Measurements from ENCODE around the gene CRAT. TPM values are rescaled to one million over a fixed set of nuclear protein-coding genes. Genes with fewer than 3 reads are reported as not detected.

The CRAT gene
- total RNA-seq, 1 donor from 2014 or later = 29.1 TPM

DNA sequence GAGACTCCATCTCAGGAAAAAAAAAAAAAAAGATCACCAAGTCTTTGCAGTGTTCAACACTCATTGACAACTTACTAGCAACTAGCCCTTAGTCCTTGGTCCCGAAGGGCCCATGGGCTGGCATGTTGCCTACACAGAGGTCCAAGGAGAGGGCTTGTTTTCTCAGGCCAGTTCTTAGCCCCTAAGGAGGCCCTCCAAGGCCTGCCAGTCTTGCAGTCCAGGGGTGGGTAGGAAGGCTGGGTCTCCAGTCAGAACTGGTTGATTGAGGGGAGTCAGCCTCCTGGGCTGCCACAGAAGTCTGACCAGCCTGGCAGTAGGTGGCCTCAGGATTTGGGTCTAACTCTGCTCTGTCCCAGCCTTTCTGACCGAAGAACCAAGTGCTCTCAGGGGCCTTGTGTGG lies 34.7 kb upstream of the CRAT start:
- Histone ChIP-seq H3K27me3 (ENCODE audit: control insufficient read depth, insufficient read depth, low read length) (no peaks in the 10 kb centered on the region), H3K4me3 (ENCODE audit: low read depth, low read length) (no peak overlapping the region), H3K36me3 (ENCODE audit: control insufficient read depth, insufficient read depth, low read length) (peaks cover 5% of the 10 kb centered on the region)
- no peak for DNase-seq (ENCODE audit: low read depth)
- TF ChIP-seq, protein P1, sequence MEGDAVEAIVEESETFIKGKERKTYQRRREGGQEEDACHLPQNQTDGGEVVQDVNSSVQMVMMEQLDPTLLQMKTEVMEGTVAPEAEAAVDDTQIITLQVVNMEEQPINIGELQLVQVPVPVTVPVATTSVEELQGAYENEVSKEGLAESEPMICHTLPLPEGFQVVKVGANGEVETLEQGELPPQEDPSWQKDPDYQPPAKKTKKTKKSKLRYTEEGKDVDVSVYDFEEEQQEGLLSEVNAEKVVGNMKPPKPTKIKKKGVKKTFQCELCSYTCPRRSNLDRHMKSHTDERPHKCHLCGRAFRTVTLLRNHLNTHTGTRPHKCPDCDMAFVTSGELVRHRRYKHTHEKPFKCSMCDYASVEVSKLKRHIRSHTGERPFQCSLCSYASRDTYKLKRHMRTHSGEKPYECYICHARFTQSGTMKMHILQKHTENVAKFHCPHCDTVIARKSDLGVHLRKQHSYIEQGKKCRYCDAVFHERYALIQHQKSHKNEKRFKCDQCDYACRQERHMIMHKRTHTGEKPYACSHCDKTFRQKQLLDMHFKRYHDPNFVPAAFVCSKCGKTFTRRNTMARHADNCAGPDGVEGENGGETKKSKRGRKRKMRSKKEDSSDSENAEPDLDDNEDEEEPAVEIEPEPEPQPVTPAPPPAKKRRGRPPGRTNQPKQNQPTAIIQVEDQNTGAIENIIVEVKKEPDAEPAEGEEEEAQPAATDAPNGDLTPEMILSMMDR (IDR thresholded peaks at IDR 0.05; ENCODE audit: insufficient read depth, low read length, poor library complexity, severe bottlenecking) = no peak

GRCh38 chr9:129143031-129143927 lies 32.7 kb upstream of the CRAT start:
- H3K27me3 ChIP-seq (ENCODE audit: control insufficient read depth, insufficient read depth, low read length) = no peaks in the 10 kb centered on the region
- peak overlapping the region; percentile 23 for H3K4me3 ChIP-seq (ENCODE audit: low read depth, low read length)
- H3K36me3 ChIP-seq (ENCODE audit: control insufficient read depth, insufficient read depth, low read length) = peaks cover 2% of the 10 kb centered on the region
- no peak for DNase-seq (ENCODE audit: low read depth)
- TF ChIP-seq, protein P1 (IDR thresholded peaks at IDR 0.05; ENCODE audit: insufficient read depth, low read length, poor library complexity, severe bottlenecking) = peak; percentile 98

GRCh38 chr9:129142138-129142935 lies 31.7 kb upstream of the CRAT start:
- peaks cover 2% of the 10 kb centered on the region for H3K36me3 ChIP-seq (ENCODE audit: control insufficient read depth, insufficient read depth, low read length)
- TF ChIP-seq, protein P1 (IDR thresholded peaks at IDR 0.05; ENCODE audit: insufficient read depth, low read length, poor library complexity, severe bottlenecking) = no peak

GRCh38 chr9:129141066-129142041 lies 30.8 kb upstream of the CRAT start:
- DNase-seq (ENCODE audit: low read depth) = peak; percentile 94
- TF ChIP-seq, protein P1 (IDR thresholded peaks at IDR 0.05; ENCODE audit: insufficient read depth, low read length, poor library complexity, severe bottlenecking) = no peak
- no peaks in the 10 kb centered on the region for H3K27me3 ChIP-seq (ENCODE audit: control insufficient read depth, insufficient read depth, low read length)
- H3K36me3 ChIP-seq (ENCODE audit: control insufficient read depth, insufficient read depth, low read length) = peaks cover 2% of the 10 kb centered on the region
- H3K4me3 ChIP-seq (ENCODE audit: low read depth, low read length) = peak overlapping the region; percentile 11

More at GRCh38 chr9:129142138-129142935, 31.7 kb upstream of the CRAT start:
- Histone ChIP-seq H3K27me3 (ENCODE audit: control insufficient read depth, insufficient read depth, low read length) (no peaks in the 10 kb centered on the region), H3K4me3 (ENCODE audit: low read depth, low read length) (peak overlapping the region; percentile 20)
- no peak for DNase-seq (ENCODE audit: low read depth)

DNA sequence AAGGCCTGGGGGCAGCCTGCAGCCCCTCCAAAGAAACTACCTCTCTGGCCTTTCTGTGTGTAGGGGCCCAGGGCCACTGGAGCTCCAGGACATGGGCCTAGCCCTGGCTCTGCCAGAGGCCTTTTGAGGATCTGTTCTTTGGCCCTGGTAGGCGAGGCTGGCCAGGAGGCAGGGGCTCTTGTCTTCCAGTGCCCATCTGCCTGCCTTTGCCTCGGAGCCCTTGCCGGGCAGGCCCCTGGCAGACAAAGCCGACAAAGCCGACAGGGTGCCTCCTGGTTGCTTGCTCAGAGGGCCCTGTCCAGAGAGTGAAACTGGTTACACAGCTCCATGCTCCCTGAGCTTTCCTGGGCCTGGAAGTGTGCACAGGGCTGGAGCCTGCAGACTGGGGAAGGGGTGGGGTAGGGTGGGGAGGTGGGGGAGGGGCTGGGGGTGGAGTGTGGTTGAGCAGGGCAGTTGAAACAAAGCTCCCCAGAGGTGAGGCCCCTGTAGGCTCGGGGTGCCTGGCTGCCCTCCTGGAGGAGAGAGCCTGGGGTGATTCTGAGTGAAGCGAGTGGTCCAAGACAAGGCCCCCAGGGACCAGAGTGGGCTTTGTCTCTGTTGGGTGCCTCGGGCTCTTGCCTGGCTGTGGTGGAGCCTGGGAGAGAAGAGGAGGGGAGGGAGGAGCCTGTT lies 29.9 kb upstream of the CRAT start:
- H3K27me3 ChIP-seq (ENCODE audit: control insufficient read depth, insufficient read depth, low read length) = no peaks in the 10 kb centered on the region
- TF ChIP-seq, protein P1 (IDR thresholded peaks at IDR 0.05; ENCODE audit: insufficient read depth, low read length, poor library complexity, severe bottlenecking) = no peak
- no peak for DNase-seq (ENCODE audit: low read depth)
- H3K4me3 ChIP-seq (ENCODE audit: low read depth, low read length) = peak overlapping the region; percentile 34
- peaks cover 2% of the 10 kb centered on the region for H3K36me3 ChIP-seq (ENCODE audit: control insufficient read depth, insufficient read depth, low read length)
